Measurements from ENCODE around the gene UAP1. TPM values are rescaled to one million over a fixed set of nuclear protein-coding genes. Genes with fewer than 3 reads are reported as not detected.

UAP1 gene
- total RNA-seq, 1 experiment from 2014 or later: 39.8 TPM

GRCh38 chr1:162587347-162587746 lies 25.8 kb downstream of the UAP1 start:
- H3K4me3 ChIP-seq: no peak overlapping the region
- TF ChIP-seq EZH2 (IDR thresholded peaks at IDR 0.05; ENCODE audit: low read depth) (no peak), CTCF (conservative IDR thresholded peaks at IDR 0.05) (no peak)
- H3K9me2 ChIP-seq (ENCODE audit: insufficient read depth): no peaks in the 10 kb centered on the region
- H3K9me3 ChIP-seq (ENCODE audit: insufficient read depth, low read depth): no peaks in the 10 kb centered on the region
- no peaks in the 10 kb centered on the region; the same call in 1 of the 2 replicates for H3F3A ChIP-seq (ENCODE audit: insufficient read depth, low read depth)
- no peak for DNase-seq
- peaks cover 15% of the 10 kb centered on the region for H3K36me3 ChIP-seq (ENCODE audit: low read depth)
- intact Hi-C loops (cut with micrococcal nuclease; ENCODE audit: unreplicated experiment): no loop called here
- no peaks in the 10 kb centered on the region for H3K4me1 ChIP-seq (replicated peaks; ENCODE audit: insufficient read depth)
- H2AFZ ChIP-seq: no peak overlapping the region
- ChIA-PET POLR2A (ENCODE audit: unreplicated experiment) (no interaction called here), CTCF (interaction anchor here (0.7 kb wide), 1 partner anchor 213 kb away, joined by 4 read pairs; no protein-coding TSS in a partner anchor)
- BruUV-seq (replicated peaks): no TSS peak
- H4K20me1 ChIP-seq (ENCODE audit: insufficient read depth): 0 out of 2 replicates have a peak, but pooled peaks cover 3% of the 10 kb centered on the region
- H3K4me2 ChIP-seq: no peak overlapping the region
- H3K79me2 ChIP-seq (ENCODE audit: low read depth): no peaks in the 10 kb centered on the region
- no peak overlapping the region for H3K27ac ChIP-seq
- H3K27me3 ChIP-seq (ENCODE audit: insufficient read depth, low read depth): no peaks in the 10 kb centered on the region

GRCh38 chr1:162587761-162588260 lies 26.3 kb downstream of the UAP1 start:
- H3K9me2 ChIP-seq (ENCODE audit: insufficient read depth): no peaks in the 10 kb centered on the region
- no peak overlapping the region for H2AFZ ChIP-seq
- no peaks in the 10 kb centered on the region for H3K4me1 ChIP-seq (replicated peaks; ENCODE audit: insufficient read depth)
- CTCF ChIA-PET: interaction anchor here (0.7 kb wide), 1 partner anchor 213 kb away, joined by 4 read pairs; no protein-coding TSS in a partner anchor
- H3K36me3 ChIP-seq (ENCODE audit: low read depth): peaks cover 15% of the 10 kb centered on the region
- H3K4me2 ChIP-seq: no peak overlapping the region
- H3K27me3 ChIP-seq (ENCODE audit: insufficient read depth, low read depth): no peaks in the 10 kb centered on the region
- TF ChIP-seq EZH2 (IDR thresholded peaks at IDR 0.05; ENCODE audit: low read depth) (no peak), CTCF (conservative IDR thresholded peaks at IDR 0.05) (no peak)
- no peak overlapping the region for H3K27ac ChIP-seq
- no peaks in the 10 kb centered on the region; the same call in 1 of the 2 replicates for H3F3A ChIP-seq (ENCODE audit: insufficient read depth, low read depth)
- intact Hi-C loops (cut with micrococcal nuclease; ENCODE audit: unreplicated experiment): no loop called here
- DNase-seq: no peak
- H3K9me3 ChIP-seq (ENCODE audit: insufficient read depth, low read depth): no peaks in the 10 kb centered on the region
- H4K20me1 ChIP-seq (ENCODE audit: insufficient read depth): 0 out of 2 replicates have a peak, but pooled peaks cover 3% of the 10 kb centered on the region
- no peaks in the 10 kb centered on the region for H3K79me2 ChIP-seq (ENCODE audit: low read depth)
- POLR2A ChIA-PET (ENCODE audit: unreplicated experiment): no interaction called here
- H3K4me3 ChIP-seq: no peak overlapping the region
- no TSS peak for BruUV-seq (replicated peaks)

- Histone ChIP-seq H3K9me3 (ENCODE audit: insufficient read depth, low read depth) (no peaks in the 10 kb centered on the region), H2AFZ (no peak overlapping the region), H3K4me3 (no peak overlapping the region), H3K4me1 (replicated peaks; ENCODE audit: insufficient read depth) (no peaks in the 10 kb centered on the region), H3K79me2 (ENCODE audit: low read depth) (no peaks in the 10 kb centered on the region), H3K27me3 (ENCODE audit: insufficient read depth, low read depth) (no peaks in the 10 kb centered on the region), H3K9me2 (ENCODE audit: insufficient read depth) (no peaks in the 10 kb centered on the region), H3K4me2 (no peak overlapping the region), H3K27ac (no peak overlapping the region), H3K36me3 (ENCODE audit: low read depth) (peaks cover 15% of the 10 kb centered on the region), H4K20me1 (ENCODE audit: insufficient read depth) (0 out of 2 replicates have a peak, but pooled peaks cover 3% of the 10 kb centered on the region), H3F3A (ENCODE audit: insufficient read depth, low read depth) (no peaks in the 10 kb centered on the region; the same call in 1 of the 2 replicates)
- ChIA-PET CTCF (interaction anchor here (0.7 kb wide), 1 partner anchor 30 kb away, joined by 7 read pairs; no protein-coding TSS in a partner anchor), POLR2A (ENCODE audit: unreplicated experiment) (no interaction called here)
- no peak for DNase-seq
- no TSS peak for BruUV-seq (replicated peaks)
- intact Hi-C loops (cut with micrococcal nuclease; ENCODE audit: unreplicated experiment): no loop called here
- TF ChIP-seq CTCF (conservative IDR thresholded peaks at IDR 0.05) (no peak), EZH2 (IDR thresholded peaks at IDR 0.05; ENCODE audit: low read depth) (no peak)
These were observed 28.6 kb downstream of the UAP1 start for GRCh38 chr1:162590101-162590500.

Measured in PC-9 (cell line).